ENCODE data around the gene IMPG1.

- no peak for TF ChIP-seq CTCF (IDR thresholded peaks at IDR 0.05)
- TF ChIP-seq POLR2A (IDR thresholded peaks at IDR 0.05): no peak
Observed at GRCh38 chr6:76003113-76003512, 69.3 kb downstream of the IMPG1 start.
